AG09319 (cell line): Measurements from ENCODE around the gene NAA20.

Experiments used
- DNase-seq: peaks from one replicate; pipeline ENCODE4 v3.0.0-alpha.2; 2010; ENCODE audit warnings: low read depth; ENCODE audit errors: extremely low read depth
- TF ChIP-seq, protein P1 (sequence below): IDR thresholded peaks from 2 replicates; pipeline ENCODE4 v1.5.1; 2011; ENCODE audit warnings: low read depth, mild to moderate bottlenecking, inconsistent platforms, low read length, moderate library complexity

NAA20 gene, protein sequence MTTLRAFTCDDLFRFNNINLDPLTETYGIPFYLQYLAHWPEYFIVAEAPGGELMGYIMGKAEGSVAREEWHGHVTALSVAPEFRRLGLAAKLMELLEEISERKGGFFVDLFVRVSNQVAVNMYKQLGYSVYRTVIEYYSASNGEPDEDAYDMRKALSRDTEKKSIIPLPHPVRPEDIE

DNA sequence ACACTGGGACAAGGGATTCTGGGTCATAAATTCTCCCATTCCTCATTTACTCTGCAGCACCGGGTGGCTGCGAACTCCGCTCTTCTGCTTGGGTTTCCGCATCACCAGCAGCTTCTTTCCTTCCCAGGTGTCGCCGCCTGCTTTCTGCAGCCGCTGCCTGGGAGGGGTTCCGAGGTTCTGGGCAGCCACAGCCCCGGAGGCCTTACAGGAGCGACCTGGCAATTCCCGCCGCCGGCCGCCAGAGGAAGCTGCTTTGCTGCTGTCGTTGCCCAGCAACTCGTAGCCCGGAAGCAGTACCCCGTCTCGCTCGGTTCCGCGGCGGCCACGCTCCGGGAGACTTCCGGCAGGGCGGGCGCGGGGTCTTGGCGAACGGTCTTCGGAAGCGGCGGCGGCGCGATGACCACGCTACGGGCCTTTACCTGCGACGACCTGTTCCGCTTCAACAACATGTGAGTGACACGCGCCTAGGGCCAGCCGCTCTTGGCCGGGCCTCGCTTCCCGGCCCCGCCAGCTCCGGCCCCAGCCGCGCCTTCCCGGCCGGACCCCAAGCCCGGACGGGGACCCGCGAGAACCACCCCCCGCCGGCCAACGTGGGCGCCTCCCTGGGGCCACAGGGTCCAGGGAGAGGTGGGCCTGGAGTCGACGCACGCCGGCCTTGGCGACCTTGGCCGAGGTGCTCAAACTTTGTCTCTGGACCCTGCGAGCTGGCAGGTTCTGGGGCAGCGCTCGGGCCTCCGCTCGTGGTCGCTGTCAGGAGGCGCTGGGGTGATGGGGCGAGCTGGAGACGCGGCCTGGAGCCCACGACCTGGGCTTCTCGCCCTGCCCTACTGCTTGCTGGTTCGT is at the start of gene NAA20:
Gene NAA20, plus strand, starts transcription at position 362 of the 843 bp plus-strand sequence. Its CDS starts 35 bp downstream, at position 397.
- TF ChIP-seq, protein P1, sequence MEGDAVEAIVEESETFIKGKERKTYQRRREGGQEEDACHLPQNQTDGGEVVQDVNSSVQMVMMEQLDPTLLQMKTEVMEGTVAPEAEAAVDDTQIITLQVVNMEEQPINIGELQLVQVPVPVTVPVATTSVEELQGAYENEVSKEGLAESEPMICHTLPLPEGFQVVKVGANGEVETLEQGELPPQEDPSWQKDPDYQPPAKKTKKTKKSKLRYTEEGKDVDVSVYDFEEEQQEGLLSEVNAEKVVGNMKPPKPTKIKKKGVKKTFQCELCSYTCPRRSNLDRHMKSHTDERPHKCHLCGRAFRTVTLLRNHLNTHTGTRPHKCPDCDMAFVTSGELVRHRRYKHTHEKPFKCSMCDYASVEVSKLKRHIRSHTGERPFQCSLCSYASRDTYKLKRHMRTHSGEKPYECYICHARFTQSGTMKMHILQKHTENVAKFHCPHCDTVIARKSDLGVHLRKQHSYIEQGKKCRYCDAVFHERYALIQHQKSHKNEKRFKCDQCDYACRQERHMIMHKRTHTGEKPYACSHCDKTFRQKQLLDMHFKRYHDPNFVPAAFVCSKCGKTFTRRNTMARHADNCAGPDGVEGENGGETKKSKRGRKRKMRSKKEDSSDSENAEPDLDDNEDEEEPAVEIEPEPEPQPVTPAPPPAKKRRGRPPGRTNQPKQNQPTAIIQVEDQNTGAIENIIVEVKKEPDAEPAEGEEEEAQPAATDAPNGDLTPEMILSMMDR, result peak; percentile 73
- peak; percentile 76 for DNase-seq

DNA sequence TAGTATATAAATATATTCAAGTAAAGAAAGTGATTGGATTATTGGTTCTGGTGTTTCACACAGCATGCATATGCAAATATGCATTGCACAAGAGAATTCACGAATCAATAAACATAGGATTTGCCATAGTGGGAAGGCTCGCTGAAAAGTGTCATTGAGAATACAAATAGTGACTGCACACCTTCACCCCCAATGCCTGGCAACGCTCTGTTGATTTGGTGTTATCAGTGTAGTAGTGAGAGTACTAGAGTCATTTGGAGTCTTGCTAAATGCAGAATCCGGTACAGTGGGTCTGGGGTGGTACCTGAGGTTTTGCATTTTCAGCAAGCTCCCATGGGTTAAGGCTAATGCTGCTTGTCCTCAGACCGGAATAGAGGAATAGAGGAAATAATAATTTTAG is 49.7 kb upstream of the NAA20 start:
- no peak for DNase-seq
- TF ChIP-seq, protein P1, result no peak

DNA sequence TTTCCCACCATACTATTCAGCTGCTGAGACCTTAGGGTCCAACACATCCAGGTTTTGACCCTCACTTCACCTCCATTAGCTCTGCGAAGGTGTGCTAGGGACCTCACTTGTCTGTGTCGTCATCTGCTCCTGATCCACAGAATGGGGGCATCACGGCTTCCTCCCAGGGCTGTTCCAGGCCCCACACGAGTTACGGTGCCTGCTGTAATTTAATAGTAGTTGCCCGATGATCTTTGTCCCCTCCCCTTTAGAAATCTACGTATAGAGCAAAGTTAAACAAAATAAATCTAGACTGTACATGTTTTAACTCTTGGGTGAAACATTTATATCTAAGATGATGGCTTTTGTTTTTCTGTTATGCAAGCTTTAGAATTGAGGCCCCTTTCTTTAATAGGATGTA is 49.1 kb upstream of the NAA20 start:
- TF ChIP-seq, protein P1, result no peak
- no peak for DNase-seq

DNA sequence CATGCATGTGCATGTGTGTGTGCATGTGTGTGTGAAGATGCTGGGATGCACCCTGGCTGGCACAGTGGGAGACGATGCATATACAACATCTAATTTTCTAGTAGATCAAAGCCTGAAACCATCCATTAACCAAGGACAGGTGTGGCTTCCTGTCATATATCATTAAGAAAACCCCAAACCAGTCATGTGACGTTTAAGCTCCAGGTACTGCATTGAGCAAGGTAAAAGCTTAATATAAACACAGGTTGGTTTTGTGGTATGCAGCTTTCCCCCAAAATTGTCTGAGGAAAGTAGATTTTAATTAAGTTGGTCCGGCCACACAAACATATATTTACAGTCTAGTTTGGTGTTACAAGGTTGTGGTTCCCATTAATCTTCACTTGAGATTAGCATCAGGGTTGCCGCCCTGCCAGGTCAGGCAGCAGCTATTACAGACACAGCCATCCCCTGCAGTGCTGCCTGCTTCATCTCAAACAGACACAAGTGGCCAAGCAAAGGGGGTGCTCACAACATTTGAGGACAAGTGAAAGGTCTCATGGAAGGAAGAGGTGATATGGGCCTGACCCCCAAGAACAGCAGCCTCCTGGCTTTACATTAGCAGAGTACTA is 48.6 kb upstream of the NAA20 start:
- TF ChIP-seq, protein P1, result no peak
- no peak for DNase-seq

DNA sequence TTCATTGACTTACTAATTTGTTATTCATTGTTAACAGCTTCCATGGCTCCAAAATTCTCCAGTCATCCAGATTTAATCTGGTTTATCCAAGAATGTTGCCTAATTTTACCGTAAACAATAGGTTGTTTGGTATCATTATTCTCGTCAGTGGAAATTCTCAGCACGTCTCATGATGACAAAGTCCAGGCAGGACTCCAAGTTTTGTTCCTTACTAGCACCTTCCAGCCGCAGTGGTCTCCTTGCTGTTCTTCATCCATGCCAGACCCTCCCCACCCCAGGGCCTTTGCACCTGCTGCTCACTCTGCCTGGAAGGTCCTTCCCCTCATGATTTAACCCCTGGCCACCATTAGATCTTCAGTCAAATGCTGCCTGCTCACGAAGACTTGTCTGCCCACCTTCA is 48.1 kb upstream of the NAA20 start:
- no peak for DNase-seq
- TF ChIP-seq, protein P1, result no peak

DNA sequence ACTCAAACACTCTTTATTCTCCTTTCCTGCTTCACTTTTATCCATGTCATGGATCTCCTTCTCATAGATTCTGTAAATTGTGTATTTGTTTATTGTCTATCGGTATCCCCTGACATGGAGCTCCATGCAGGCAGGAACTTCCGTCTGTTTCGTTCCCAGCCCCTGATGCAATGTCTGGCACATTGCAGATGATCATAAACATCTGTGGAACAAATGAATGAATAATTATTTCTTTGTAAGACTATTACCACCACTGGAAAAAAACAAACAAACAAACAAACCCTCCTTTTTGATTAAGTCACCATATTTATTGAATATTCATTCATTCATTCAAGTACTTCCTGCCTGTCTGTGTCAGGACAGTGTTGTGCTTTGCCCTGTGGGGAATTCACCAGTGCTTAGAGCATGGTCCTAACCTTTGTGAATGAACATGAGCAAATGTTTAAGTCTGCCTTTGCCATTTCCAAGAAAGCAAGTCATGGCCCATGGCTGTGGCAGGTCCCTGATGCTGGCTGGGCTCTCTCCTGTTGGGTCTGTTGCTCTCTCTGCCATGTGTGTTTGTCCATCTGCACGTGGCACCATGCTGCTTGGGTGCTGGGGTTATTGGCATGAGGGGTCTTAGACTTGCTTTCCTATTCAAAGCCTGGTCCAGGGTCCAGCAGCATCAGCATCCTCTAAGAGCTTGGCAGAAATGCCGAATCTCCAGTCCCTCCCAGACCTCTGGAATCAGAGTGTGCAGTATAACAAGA is 47.5 kb upstream of the NAA20 start:
- TF ChIP-seq, protein P1, result no peak
- no peak for DNase-seq
